ENCODE data around the gene TMEM132E.

TMEM132E gene

DNA sequence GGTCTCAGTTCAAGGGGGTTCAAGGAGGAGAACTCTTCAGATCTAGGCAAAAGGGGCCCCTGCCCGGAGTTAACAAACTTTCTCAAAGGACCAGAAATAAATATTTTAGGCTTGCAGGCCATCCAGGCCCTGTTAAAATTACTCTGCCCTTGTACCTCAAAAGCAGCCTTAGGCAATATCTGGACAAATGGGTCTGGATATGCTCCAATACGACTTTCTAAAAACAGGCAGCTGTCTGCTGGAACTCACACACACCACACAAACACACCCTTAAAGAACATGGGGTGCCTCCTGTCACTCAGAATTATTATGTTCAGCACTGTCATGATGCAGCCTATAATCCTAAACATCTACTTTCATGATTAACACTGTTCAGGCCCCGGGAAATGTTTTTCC lies 75.5 kb downstream of the TMEM132E start:
- Histone ChIP-seq H3K27ac (ENCODE audit: low read length) (no peak overlapping the region), H3K27me3 (ENCODE audit: insufficient read depth, low read length, poor library complexity) (peaks cover 31% of the 10 kb centered on the region), H3K36me3 (ENCODE audit: insufficient read depth, low read length) (no peaks in the 10 kb centered on the region), H2AFZ (ENCODE audit: low read depth, low read length) (no peak overlapping the region), H3K4me2 (ENCODE audit: insufficient read depth, low read length) (no peak overlapping the region), H3K4me3 (ENCODE audit: low read depth in 1 of 2, low read length in 2 of 2) (no peak overlapping the region), H3K9me3 (ENCODE audit: insufficient read depth, low read length, severe bottlenecking) (no peaks in the 10 kb centered on the region), H3K4me1 (ENCODE audit: insufficient read depth, low read length) (no peaks in the 10 kb centered on the region), H3K79me2 (ENCODE audit: insufficient read depth, low read length) (no peaks in the 10 kb centered on the region), H3K9ac (ENCODE audit: low read depth, low read length) (no peak overlapping the region), H4K20me1 (ENCODE audit: insufficient read depth, low read length) (no peaks in the 10 kb centered on the region)
- TF ChIP-seq, protein P1, sequence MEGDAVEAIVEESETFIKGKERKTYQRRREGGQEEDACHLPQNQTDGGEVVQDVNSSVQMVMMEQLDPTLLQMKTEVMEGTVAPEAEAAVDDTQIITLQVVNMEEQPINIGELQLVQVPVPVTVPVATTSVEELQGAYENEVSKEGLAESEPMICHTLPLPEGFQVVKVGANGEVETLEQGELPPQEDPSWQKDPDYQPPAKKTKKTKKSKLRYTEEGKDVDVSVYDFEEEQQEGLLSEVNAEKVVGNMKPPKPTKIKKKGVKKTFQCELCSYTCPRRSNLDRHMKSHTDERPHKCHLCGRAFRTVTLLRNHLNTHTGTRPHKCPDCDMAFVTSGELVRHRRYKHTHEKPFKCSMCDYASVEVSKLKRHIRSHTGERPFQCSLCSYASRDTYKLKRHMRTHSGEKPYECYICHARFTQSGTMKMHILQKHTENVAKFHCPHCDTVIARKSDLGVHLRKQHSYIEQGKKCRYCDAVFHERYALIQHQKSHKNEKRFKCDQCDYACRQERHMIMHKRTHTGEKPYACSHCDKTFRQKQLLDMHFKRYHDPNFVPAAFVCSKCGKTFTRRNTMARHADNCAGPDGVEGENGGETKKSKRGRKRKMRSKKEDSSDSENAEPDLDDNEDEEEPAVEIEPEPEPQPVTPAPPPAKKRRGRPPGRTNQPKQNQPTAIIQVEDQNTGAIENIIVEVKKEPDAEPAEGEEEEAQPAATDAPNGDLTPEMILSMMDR (IDR thresholded peaks at IDR 0.05; ENCODE audit: borderline replicate concordance, extremely low read depth, low read length, poor library complexity, severe bottlenecking) = no peak
- no peak for TF ChIP-seq EZH2 (IDR thresholded peaks at IDR 0.05; ENCODE audit: borderline replicate concordance, low read depth, low read length, severe bottlenecking)
- DNase-seq (no peak), ATAC-seq (ENCODE audit: insufficient read depth, low read depth) (no peak)

DNA sequence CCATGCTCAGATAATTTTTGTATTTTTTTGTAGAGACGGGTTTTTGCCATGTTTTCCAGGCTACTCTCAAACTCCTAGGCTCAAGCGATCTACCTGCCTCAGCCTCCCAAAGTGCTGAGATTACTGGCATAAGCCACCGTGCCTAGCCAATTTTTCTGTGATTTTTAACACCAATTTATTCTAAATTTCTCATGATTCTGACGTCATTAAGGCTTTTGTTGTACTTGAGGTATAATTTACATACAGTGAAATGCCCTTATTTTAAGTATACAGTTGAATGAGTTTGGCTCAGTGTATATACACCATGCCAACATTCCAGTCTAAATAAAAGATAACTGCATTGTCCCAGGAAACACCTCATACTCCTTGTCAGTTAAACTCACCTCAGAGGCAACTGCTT lies 77.4 kb downstream of the TMEM132E start:
- H3K27ac ChIP-seq (ENCODE audit: low read length) = no peak overlapping the region
- no peak overlapping the region for H3K9ac ChIP-seq (ENCODE audit: low read depth, low read length)
- H3K36me3 ChIP-seq (ENCODE audit: insufficient read depth, low read length) = no peaks in the 10 kb centered on the region
- no peak overlapping the region for H3K4me2 ChIP-seq (ENCODE audit: insufficient read depth, low read length)
- H3K4me3 ChIP-seq (ENCODE audit: low read depth in 1 of 2, low read length in 2 of 2) = no peak overlapping the region
- no peaks in the 10 kb centered on the region for H3K9me3 ChIP-seq (ENCODE audit: insufficient read depth, low read length, severe bottlenecking)
- H2AFZ ChIP-seq (ENCODE audit: low read depth, low read length) = no peak overlapping the region
- H4K20me1 ChIP-seq (ENCODE audit: insufficient read depth, low read length) = no peaks in the 10 kb centered on the region
- no peaks in the 10 kb centered on the region for H3K4me1 ChIP-seq (ENCODE audit: insufficient read depth, low read length)
- ATAC-seq (ENCODE audit: insufficient read depth, low read depth) (no peak), DNase-seq (no peak)
- TF ChIP-seq, protein P1 (IDR thresholded peaks at IDR 0.05; ENCODE audit: borderline replicate concordance, extremely low read depth, low read length, poor library complexity, severe bottlenecking) = no peak
- no peak for TF ChIP-seq EZH2 (IDR thresholded peaks at IDR 0.05; ENCODE audit: borderline replicate concordance, low read depth, low read length, severe bottlenecking)
- peaks cover 36% of the 10 kb centered on the region for H3K27me3 ChIP-seq (ENCODE audit: insufficient read depth, low read length, poor library complexity)
- no peaks in the 10 kb centered on the region for H3K79me2 ChIP-seq (ENCODE audit: insufficient read depth, low read length)

DNA sequence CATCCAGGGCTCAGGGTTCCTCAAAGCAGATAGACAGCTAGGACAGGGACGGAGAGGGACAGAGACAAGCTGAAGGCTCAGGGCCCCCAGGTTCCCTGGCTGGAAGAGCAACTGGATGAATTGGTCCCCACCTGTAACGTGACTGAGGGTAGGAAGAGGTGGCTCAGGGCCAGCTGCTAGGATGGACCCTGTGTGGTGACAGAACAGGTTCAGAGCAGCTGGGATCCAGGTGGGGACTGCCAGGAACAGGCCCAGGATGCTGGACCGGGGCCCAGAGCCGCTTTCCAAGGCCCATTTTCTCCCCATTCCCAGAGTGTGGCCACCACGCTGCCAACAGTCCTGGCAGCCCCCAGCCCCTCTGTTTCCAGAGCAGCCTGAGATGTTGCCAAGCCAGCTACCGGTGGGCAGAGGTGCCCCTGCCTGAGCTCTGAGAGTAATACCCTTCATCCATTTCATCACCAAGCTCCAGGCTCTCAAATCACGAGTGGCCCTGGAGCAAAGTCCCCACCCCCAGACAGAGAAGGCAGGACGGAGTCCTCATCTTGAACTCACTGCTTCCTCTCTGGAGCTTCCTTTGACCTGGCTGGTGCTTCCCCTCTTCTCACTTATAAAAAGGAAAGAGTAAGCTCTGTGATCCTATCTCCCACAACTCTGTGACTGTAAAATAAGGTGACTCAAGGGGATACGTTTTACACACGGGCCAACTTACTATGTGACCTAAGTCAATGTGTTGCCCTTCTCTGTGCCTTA lies 79.6 kb downstream of the TMEM132E start:
- no peak for DNase-seq
- Histone ChIP-seq H3K36me3 (ENCODE audit: insufficient read depth, low read length) (no peaks in the 10 kb centered on the region), H3K79me2 (ENCODE audit: insufficient read depth, low read length) (no peaks in the 10 kb centered on the region), H4K20me1 (ENCODE audit: insufficient read depth, low read length) (no peaks in the 10 kb centered on the region), H3K4me1 (ENCODE audit: insufficient read depth, low read length) (no peaks in the 10 kb centered on the region), H2AFZ (ENCODE audit: low read depth, low read length) (no peak overlapping the region), H3K4me2 (ENCODE audit: insufficient read depth, low read length) (no peak overlapping the region), H3K27me3 (ENCODE audit: insufficient read depth, low read length, poor library complexity) (peaks cover 30% of the 10 kb centered on the region), H3K27ac (ENCODE audit: low read length) (no peak overlapping the region), H3K4me3 (ENCODE audit: low read depth in 1 of 2, low read length in 2 of 2) (no peak overlapping the region), H3K9ac (ENCODE audit: low read depth, low read length) (no peak overlapping the region), H3K9me3 (ENCODE audit: insufficient read depth, low read length, severe bottlenecking) (no peaks in the 10 kb centered on the region)
- TF ChIP-seq, protein P1 (IDR thresholded peaks at IDR 0.05; ENCODE audit: borderline replicate concordance, extremely low read depth, low read length, poor library complexity, severe bottlenecking) = no peak
- TF ChIP-seq EZH2 (IDR thresholded peaks at IDR 0.05; ENCODE audit: borderline replicate concordance, low read depth, low read length, severe bottlenecking) = no peak
- no peak for ATAC-seq (ENCODE audit: insufficient read depth, low read depth)
